Cardiac fibroblast (primary cell): Measurements from ENCODE around the gene MICAL2.

Experiments used
- DNase-seq, 2 donors: peaks; one replicate each; pipeline versions ENCODE4 v3.0.0 to v3.0.0-alpha.2; 2010; ENCODE audit warnings: low read depth in 2 of 2
- H3K4me3 ChIP-seq, 2 donors: replicated peaks in 1 of 2; 1 replicate in 1 of 2; 2 replicates in 1 of 2; pipeline ENCODE4 v1.5.1; 2011; ENCODE audit warnings: low read depth in 2 of 2, low read length in 2 of 2, mild to moderate bottlenecking in 2 of 2, moderate library complexity in 1 of 2
- TF ChIP-seq, protein P1 (sequence below): IDR thresholded peaks from one replicate; pipeline ENCODE4 v1.5.1; 2011; ENCODE audit warnings: low read depth, mild to moderate bottlenecking, low read length, inconsistent platforms

Gene MICAL2

DNA sequence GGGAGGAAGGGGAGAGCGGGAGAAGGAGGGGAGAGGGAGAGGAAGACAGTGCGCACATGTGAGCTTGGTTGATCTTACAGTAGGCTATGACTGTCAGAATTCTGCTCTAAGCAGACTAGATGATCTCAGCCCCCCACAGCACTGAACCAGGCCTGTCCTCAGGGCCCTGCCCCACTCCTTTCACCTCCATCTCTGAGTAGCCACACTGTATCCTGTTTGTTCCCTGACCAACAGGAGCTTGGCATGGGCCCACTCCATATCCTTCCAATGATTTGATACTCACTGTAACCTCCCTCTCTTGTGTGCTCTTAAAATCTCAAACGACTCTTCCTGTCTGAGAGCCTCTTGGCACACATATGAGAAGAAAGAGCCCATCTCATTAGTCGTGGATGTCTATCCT lies 180.9 kb downstream of the MICAL2 start:
- no peak overlapping the region for H3K4me3 ChIP-seq
- TF ChIP-seq, protein P1, sequence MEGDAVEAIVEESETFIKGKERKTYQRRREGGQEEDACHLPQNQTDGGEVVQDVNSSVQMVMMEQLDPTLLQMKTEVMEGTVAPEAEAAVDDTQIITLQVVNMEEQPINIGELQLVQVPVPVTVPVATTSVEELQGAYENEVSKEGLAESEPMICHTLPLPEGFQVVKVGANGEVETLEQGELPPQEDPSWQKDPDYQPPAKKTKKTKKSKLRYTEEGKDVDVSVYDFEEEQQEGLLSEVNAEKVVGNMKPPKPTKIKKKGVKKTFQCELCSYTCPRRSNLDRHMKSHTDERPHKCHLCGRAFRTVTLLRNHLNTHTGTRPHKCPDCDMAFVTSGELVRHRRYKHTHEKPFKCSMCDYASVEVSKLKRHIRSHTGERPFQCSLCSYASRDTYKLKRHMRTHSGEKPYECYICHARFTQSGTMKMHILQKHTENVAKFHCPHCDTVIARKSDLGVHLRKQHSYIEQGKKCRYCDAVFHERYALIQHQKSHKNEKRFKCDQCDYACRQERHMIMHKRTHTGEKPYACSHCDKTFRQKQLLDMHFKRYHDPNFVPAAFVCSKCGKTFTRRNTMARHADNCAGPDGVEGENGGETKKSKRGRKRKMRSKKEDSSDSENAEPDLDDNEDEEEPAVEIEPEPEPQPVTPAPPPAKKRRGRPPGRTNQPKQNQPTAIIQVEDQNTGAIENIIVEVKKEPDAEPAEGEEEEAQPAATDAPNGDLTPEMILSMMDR, result no peak
- DNase-seq, result no peak

DNA sequence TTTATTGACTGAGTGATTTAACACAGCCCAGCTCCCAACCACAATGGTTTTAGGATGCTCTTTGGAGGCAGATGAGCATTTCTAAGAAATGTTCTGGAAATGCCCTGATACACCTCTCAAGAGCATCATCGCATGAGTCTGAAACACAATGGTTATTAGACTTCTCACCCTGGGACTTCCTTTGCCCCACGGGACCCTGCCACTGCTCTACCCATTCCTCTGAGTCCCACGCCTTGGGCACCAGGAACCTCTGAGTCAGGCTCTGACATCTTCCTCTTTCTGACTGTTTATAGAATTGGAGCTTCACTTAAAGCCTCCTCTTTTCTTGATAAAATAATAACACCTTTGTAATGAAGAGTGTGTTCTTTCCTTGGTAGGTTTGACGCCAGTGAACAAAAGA lies 181.4 kb downstream of the MICAL2 start:
- H3K4me3 ChIP-seq, result no peak overlapping the region
- TF ChIP-seq, protein P1, result no peak
- DNase-seq, result no peak

GRCh38 chr11:12292766-12293165 lies 182.4 kb downstream of the MICAL2 start:
- TF ChIP-seq, protein P1, result no peak
- DNase-seq, result no peak
- H3K4me3 ChIP-seq, result no peak overlapping the region

- TF ChIP-seq, protein P1, result no peak
- H3K4me3 ChIP-seq, result no peak overlapping the region
- DNase-seq, result no peak
These were observed 183.1 kb downstream of the MICAL2 start for GRCh38 chr11:12293486-12293885.

DNA sequence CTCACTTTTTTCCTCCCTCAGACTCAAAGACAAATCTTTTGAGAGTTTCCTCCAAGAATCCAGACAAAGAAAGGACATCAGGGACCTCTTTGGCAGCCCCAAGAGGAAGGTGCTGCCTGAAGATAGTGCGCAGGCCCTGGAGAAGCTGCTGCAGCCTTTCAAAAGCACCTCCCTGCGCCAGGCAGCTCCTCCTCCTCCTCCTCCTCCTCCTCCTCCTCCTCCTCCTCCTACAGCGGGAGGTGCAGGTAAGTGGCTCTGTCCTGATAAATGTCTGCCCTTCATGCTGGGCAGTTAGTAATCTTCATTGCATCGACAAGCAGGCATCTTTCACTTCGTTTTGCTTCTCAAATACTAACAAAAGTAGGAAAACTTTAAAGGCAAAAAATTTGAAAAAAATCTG lies 184.2 kb downstream of the MICAL2 start:
- no peak overlapping the region for H3K4me3 ChIP-seq
- DNase-seq, result no peak
- TF ChIP-seq, protein P1, result no peak

- no peak for DNase-seq
- TF ChIP-seq, protein P1, result no peak
- H3K4me3 ChIP-seq, result no peak overlapping the region
These were observed 185.6 kb downstream of the MICAL2 start for GRCh38 chr11:12295943-12296342.

- DNase-seq, result no peak
- no peak overlapping the region for H3K4me3 ChIP-seq
- TF ChIP-seq, protein P1, result no peak
These were observed 188.2 kb downstream of the MICAL2 start for GRCh38 chr11:12298610-12299009.
